HG03064 (cell line): ENCODE results near the gene TCEAL9.
"Not testable (repeated sequence)": the region's sequence is repeated elsewhere in the genome, so short reads cannot be mapped to it uniquely, and the experiment has no call there.

Experiments
- ATAC-seq: cut with Tn5 transposase; IDR thresholded peaks from one replicate; pipeline ENCODE4 v1.9.1; 2021; ENCODE audit warnings: low read depth; ENCODE audit not compliant: unreplicated experiment

TCEAL9 gene

GRCh38 chrX:103356130-103356798 is at the start of gene TCEAL9:
Gene TCEAL9 (plus strand): TSS chrX:103356506. CDS start chrX:103357685, 1,179 bp downstream.
- no peak for ATAC-seq

- no peak for ATAC-seq
Measured at GRCh38 chrX:103309860-103310554, 46.3 kb upstream of the TCEAL9 start.

- ATAC-seq, result peak; percentile 81
Measured at GRCh38 chrX:103310555-103311398, 45.5 kb upstream of the TCEAL9 start, which contains the start of gene BEX2. Gene BEX2 (minus strand): TSS chrX:103310990. CDS start chrX:103309976, 1,014 bp downstream.

- no peak for ATAC-seq
Measured at GRCh38 chrX:103311399-103311780, 44.9 kb upstream of the TCEAL9 start.

GRCh38 chrX:103329991-103330390 is 26.3 kb upstream of the TCEAL9 start, which contains the start of gene TCEAL7:
Gene TCEAL7 (plus strand): TSS chrX:103330239. CDS start chrX:103331404, 1,165 bp downstream.
- no peak for ATAC-seq

GRCh38 chrX:103330681-103331288 is 25.5 kb upstream of the TCEAL9 start:
- no peak for ATAC-seq

GRCh38 chrX:103338663-103339062 is 17.6 kb upstream of the TCEAL9 start:
- no peak for ATAC-seq

- no peak for ATAC-seq
Measured at GRCh38 chrX:103343105-103343504, 13.2 kb upstream of the TCEAL9 start.

- no peak for ATAC-seq
Measured at GRCh38 chrX:103344606-103345005, 11.7 kb upstream of the TCEAL9 start.

- no peak for ATAC-seq
Measured at GRCh38 chrX:103347682-103348397, 8.5 kb upstream of the TCEAL9 start.

- no peak for ATAC-seq
Measured at GRCh38 chrX:103356858-103357257, 552 bp downstream of the TCEAL9 start.

- ATAC-seq, result no peak
Measured at GRCh38 chrX:103357871-103358270, 1.6 kb downstream of the TCEAL9 start.

GRCh38 chrX:103359605-103360004 is 3.3 kb downstream of the TCEAL9 start:
- not testable (repeated sequence) for ATAC-seq

GRCh38 chrX:103360092-103360491 is 3.8 kb downstream of the TCEAL9 start:
- no peak for ATAC-seq

GRCh38 chrX:103360916-103361315 is 4.6 kb downstream of the TCEAL9 start:
- no peak for ATAC-seq

GRCh38 chrX:103361798-103362197 is 5.5 kb downstream of the TCEAL9 start:
- ATAC-seq, result no peak

- no peak for ATAC-seq
Measured at GRCh38 chrX:103362474-103362873, 6.2 kb downstream of the TCEAL9 start.

- no peak for ATAC-seq
Measured at GRCh38 chrX:103363046-103363445, 6.7 kb downstream of the TCEAL9 start.

GRCh38 chrX:103367502-103367901 is 11.2 kb downstream of the TCEAL9 start:
- no peak for ATAC-seq

GRCh38 chrX:103369479-103369878 is 13.2 kb downstream of the TCEAL9 start:
- no peak for ATAC-seq
